Neural cell (in vitro differentiated cells): ENCODE results near the gene EGLN1. TPM values are rescaled to one million over a fixed set of nuclear protein-coding genes. Genes with fewer than 3 reads are reported as not detected.

Experiments
- H2AFZ ChIP-seq: fragments of 200-600, 300-800 bp; sonication (generic), shearing (Covaris generic); 2 replicates; pipeline ENCODE4 v1.6.0; 2014; ENCODE audit warnings: low read depth, mild to moderate bottlenecking, antibody characterized with exemption, low read length, moderate library complexity
- H3F3A ChIP-seq: fragments of 200-600 bp; shearing (Covaris generic); 2 replicates; pipeline ENCODE4 v1.6.1; 2016; ENCODE audit warnings: mild to moderate bottlenecking, moderate library complexity, mixed read lengths, antibody characterized with exemption, low read length; ENCODE audit not compliant: insufficient read depth, poor library complexity, severe bottlenecking
- H3K27ac ChIP-seq: fragments of 200-600, 300-800 bp; sonication (generic), shearing (Covaris generic); 2 replicates; pipeline ENCODE4 v1.5.1; 2014; ENCODE audit warnings: mild to moderate bottlenecking, low read length, moderate library complexity
- H3K27me3 ChIP-seq: fragments of 300-800, 200-600 bp; sonication (generic), shearing (Covaris generic); 2 replicates; pipeline ENCODE4 v1.6.0; 2014; ENCODE audit warnings: mild to moderate bottlenecking, low read depth, low read length, moderate library complexity; ENCODE audit not compliant: insufficient read depth
- H3K36me3 ChIP-seq: fragments of 300-800, 200-600 bp; sonication (generic), shearing (Covaris generic); 2 replicates; pipeline ENCODE4 v1.5.1; 2014; ENCODE audit warnings: mild to moderate bottlenecking, antibody characterized with exemption, low read length, moderate library complexity; ENCODE audit not compliant: insufficient read depth
- H3K4me2 ChIP-seq: fragments of 300-800, 200-600 bp; sonication (generic), shearing (Covaris generic); 2 replicates; pipeline ENCODE4 v1.6.0; 2014; ENCODE audit warnings: mild to moderate bottlenecking, low read length
- H3K4me3 ChIP-seq: fragments of 300-800, 200-600 bp; sonication (generic), shearing (Covaris generic); 2 replicates; pipeline ENCODE4 v1.5.1; 2014; ENCODE audit warnings: mild to moderate bottlenecking, low read length, moderate library complexity
- H3K79me2 ChIP-seq: fragments of 200-600 bp; shearing (Covaris generic); replicated peaks from 2 replicates; pipeline ENCODE4 v1.6.0; 2014; ENCODE audit warnings: mild to moderate bottlenecking, low read length, moderate library complexity; ENCODE audit not compliant: insufficient read depth
- H3K9ac ChIP-seq: fragments of 300-800, 200-600 bp; sonication (generic), shearing (Covaris generic); 2 replicates; pipeline ENCODE4 v1.6.1; 2016; ENCODE audit warnings: mild to moderate bottlenecking, low read length, mixed read lengths
- H3K9me2 ChIP-seq: fragments of 200-600 bp; shearing (Covaris generic); 2 replicates; pipeline ENCODE4 v1.6.1; 2016; ENCODE audit warnings: mild to moderate bottlenecking, low read length, mixed read lengths; ENCODE audit not compliant: insufficient read depth
- H3K9me3 ChIP-seq: fragments of 200-600, 300-800 bp; sonication (generic), shearing (Covaris generic); 2 replicates; pipeline ENCODE4 v1.6.1; 2016; ENCODE audit warnings: mild to moderate bottlenecking, mixed run types, low read length, moderate library complexity, mixed read lengths
- H4K20me1 ChIP-seq: fragments of 200-600 bp; shearing (Covaris generic); 2 replicates; pipeline ENCODE4 v1.6.1; 2016; ENCODE audit warnings: mild to moderate bottlenecking, mixed run types; ENCODE audit not compliant: insufficient read depth
- EP300 ChIP-seq: fragments of 450-650 bp; conservative IDR thresholded peaks from 2 replicates; pipeline ENCODE4 v1.6.1; 2014; ENCODE audit warnings: antibody characterized with exemption, mild to moderate bottlenecking, moderate library complexity; ENCODE audit not compliant: poor library complexity, severe bottlenecking
- EZH2 ChIP-seq: fragments of 200-600, 300-800 bp; shearing (Covaris generic), sonication (generic); IDR thresholded peaks from 2 replicates; pipeline ENCODE4 v1.6.1; 2014; ENCODE audit warnings: antibody characterized with exemption, low read length, borderline replicate concordance, mild to moderate bottlenecking; ENCODE audit not compliant: insufficient read depth, poor library complexity, severe bottlenecking
- MXI1 ChIP-seq: fragments of 450-650 bp; conservative IDR thresholded peaks from 2 replicates; pipeline ENCODE4 v1.6.1; 2014; ENCODE audit warnings: antibody characterized with exemption, mild to moderate bottlenecking; ENCODE audit not compliant: poor library complexity, severe bottlenecking
- POLR2AphosphoS5 ChIP-seq: IDR thresholded peaks from 2 replicates; pipeline ENCODE4 v1.6.1; 2012
- RAD21 ChIP-seq: fragments of 450-650 bp; conservative IDR thresholded peaks from 2 replicates; pipeline ENCODE4 v1.6.1; 2014; ENCODE audit warnings: antibody characterized with exemption, mild to moderate bottlenecking, moderate library complexity
- SMC3 ChIP-seq: fragments of 450-650 bp; conservative IDR thresholded peaks from 2 replicates; pipeline ENCODE4 v1.6.1; 2014; ENCODE audit warnings: antibody characterized with exemption, mild to moderate bottlenecking, moderate library complexity; ENCODE audit not compliant: poor library complexity
- TAF1 ChIP-seq: IDR thresholded peaks from 2 replicates; pipeline ENCODE4 v1.6.1; 2012; ENCODE audit warnings: low read depth
- polyA plus RNA-seq: library from polyadenylated mRNA; depleted of rRNA; stranded (reverse); fragments of >200 nt; gene quantifications from 2 replicates; pipeline ENCODE4 v1.2.3, GENCODE V29; 2014
- TF ChIP-seq, protein P1 (sequence below): fragments of 450-650 bp; IDR thresholded peaks from 2 replicates; pipeline ENCODE4 v1.5.1; 2014; ENCODE audit warnings: antibody characterized with exemption, mild to moderate bottlenecking, moderate library complexity; ENCODE audit not compliant: poor library complexity, severe bottlenecking
- TF ChIP-seq, protein P2 (sequence below): IDR thresholded peaks from 2 replicates; pipeline ENCODE4 v1.6.1; 2012; ENCODE audit warnings: borderline replicate concordance

The EGLN1 gene
- polyA plus RNA-seq, 1 donor from 2014 or later = 33.2 TPM

DNA sequence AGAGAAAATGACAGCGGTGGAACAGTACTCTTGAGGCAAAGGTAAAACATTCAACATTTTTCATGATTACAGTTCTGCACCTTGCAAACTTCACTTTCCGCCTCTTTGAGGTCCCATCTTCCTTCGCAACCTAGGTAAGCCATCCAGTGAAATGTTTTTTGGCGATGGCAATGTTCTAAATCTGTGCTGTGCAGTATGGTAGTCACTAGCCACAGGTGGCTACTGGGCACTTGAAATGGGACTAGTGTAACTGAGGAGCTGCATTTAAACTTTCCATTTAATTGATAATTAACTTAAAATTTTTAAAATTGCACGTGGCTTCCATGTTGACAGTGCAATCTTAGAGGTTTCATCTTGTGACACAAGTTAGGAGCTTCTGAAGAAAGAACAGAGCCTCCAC lies 97.4 kb downstream of the EGLN1 start:
- Histone ChIP-seq H3K27me3 (no peaks in the 10 kb centered on the region), H3K9me3 (no peaks in the 10 kb centered on the region), H3K4me2 (no peak overlapping the region), H4K20me1 (no peaks in the 10 kb centered on the region), H3K79me2 (no peaks in the 10 kb centered on the region), H3K4me3 (no peak overlapping the region), H3K36me3 (no peaks in the 10 kb centered on the region), H2AFZ (no peak overlapping the region), H3K27ac (no peak overlapping the region), H3K9me2 (no peaks in the 10 kb centered on the region), H3F3A (no peaks in the 10 kb centered on the region), H3K9ac (no peak overlapping the region)
- TF ChIP-seq, protein P1, sequence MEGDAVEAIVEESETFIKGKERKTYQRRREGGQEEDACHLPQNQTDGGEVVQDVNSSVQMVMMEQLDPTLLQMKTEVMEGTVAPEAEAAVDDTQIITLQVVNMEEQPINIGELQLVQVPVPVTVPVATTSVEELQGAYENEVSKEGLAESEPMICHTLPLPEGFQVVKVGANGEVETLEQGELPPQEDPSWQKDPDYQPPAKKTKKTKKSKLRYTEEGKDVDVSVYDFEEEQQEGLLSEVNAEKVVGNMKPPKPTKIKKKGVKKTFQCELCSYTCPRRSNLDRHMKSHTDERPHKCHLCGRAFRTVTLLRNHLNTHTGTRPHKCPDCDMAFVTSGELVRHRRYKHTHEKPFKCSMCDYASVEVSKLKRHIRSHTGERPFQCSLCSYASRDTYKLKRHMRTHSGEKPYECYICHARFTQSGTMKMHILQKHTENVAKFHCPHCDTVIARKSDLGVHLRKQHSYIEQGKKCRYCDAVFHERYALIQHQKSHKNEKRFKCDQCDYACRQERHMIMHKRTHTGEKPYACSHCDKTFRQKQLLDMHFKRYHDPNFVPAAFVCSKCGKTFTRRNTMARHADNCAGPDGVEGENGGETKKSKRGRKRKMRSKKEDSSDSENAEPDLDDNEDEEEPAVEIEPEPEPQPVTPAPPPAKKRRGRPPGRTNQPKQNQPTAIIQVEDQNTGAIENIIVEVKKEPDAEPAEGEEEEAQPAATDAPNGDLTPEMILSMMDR = no peak
- no peak for TF ChIP-seq MXI1
- TF ChIP-seq RAD21 = no peak
- no peak for TF ChIP-seq EZH2
- no peak for TF ChIP-seq TAF1
- no peak for TF ChIP-seq EP300
- TF ChIP-seq, protein P2, sequence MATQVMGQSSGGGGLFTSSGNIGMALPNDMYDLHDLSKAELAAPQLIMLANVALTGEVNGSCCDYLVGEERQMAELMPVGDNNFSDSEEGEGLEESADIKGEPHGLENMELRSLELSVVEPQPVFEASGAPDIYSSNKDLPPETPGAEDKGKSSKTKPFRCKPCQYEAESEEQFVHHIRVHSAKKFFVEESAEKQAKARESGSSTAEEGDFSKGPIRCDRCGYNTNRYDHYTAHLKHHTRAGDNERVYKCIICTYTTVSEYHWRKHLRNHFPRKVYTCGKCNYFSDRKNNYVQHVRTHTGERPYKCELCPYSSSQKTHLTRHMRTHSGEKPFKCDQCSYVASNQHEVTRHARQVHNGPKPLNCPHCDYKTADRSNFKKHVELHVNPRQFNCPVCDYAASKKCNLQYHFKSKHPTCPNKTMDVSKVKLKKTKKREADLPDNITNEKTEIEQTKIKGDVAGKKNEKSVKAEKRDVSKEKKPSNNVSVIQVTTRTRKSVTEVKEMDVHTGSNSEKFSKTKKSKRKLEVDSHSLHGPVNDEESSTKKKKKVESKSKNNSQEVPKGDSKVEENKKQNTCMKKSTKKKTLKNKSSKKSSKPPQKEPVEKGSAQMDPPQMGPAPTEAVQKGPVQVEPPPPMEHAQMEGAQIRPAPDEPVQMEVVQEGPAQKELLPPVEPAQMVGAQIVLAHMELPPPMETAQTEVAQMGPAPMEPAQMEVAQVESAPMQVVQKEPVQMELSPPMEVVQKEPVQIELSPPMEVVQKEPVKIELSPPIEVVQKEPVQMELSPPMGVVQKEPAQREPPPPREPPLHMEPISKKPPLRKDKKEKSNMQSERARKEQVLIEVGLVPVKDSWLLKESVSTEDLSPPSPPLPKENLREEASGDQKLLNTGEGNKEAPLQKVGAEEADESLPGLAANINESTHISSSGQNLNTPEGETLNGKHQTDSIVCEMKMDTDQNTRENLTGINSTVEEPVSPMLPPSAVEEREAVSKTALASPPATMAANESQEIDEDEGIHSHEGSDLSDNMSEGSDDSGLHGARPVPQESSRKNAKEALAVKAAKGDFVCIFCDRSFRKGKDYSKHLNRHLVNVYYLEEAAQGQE = no peak
- TF ChIP-seq POLR2AphosphoS5 = no peak
- TF ChIP-seq SMC3 = no peak

DNA sequence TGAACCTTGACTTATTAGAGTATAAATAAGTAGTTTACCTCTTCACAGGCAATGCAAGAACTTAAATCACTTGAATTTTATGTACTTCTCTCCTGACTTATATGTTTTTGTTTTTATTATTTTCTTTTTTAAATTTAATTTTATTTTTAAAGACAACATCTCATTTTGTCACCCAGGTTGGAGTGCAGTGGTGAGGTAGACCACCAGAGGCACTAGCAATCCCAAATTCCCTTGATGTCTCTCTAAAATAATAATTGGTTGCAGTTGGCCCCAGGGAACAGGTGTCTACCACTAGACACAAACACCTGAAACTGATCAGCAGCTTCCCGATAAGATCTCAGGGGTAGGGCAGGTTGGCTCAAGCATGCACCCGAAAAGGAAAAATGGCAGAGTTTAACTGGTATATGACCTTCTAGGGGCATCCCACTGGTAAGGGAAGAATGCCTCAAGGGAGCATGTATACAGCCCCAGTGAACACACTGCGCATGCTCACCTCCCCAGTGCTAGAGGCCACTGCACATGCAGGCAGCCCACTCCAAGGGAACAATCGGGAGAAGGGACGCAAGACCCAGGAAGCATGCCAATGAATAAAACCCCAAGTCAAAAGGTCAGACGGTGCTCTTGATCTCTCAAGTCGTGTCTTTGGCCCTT lies 99.1 kb downstream of the EGLN1 start:
- no peaks in the 10 kb centered on the region for H3K9me2 ChIP-seq
- no peaks in the 10 kb centered on the region for H3K27me3 ChIP-seq
- no peaks in the 10 kb centered on the region for H3K79me2 ChIP-seq
- no peaks in the 10 kb centered on the region for H3K36me3 ChIP-seq
- no peaks in the 10 kb centered on the region for H4K20me1 ChIP-seq
- no peak overlapping the region for H3K9ac ChIP-seq
- no peak for TF ChIP-seq POLR2AphosphoS5
- H3K4me3 ChIP-seq = no peak overlapping the region
- H3K27ac ChIP-seq = no peak overlapping the region
- H3K4me2 ChIP-seq = no peak overlapping the region
- H3K9me3 ChIP-seq = no peaks in the 10 kb centered on the region
- H3F3A ChIP-seq = no peaks in the 10 kb centered on the region
- no peak overlapping the region for H2AFZ ChIP-seq
